GM19397 (cell line): Measurements from ENCODE around the gene SIPA1L3.

ENCODE experiments used
- ATAC-seq: cut with Tn5 transposase; IDR thresholded peaks from one replicate; pipeline ENCODE4 v1.9.1; 2021; ENCODE audit warnings: mild to moderate bottlenecking, moderate library complexity; ENCODE audit not compliant: unreplicated experiment

Gene SIPA1L3

GRCh38 chr19:38093154-38093553 is 186.1 kb downstream of the SIPA1L3 start:
- ATAC-seq, result no peak

GRCh38 chr19:38093587-38093986 is 186.6 kb downstream of the SIPA1L3 start:
- no peak for ATAC-seq

GRCh38 chr19:38095411-38096308 is 188.7 kb downstream of the SIPA1L3 start:
- no peak for ATAC-seq

- no peak for ATAC-seq
Measured at GRCh38 chr19:38099966-38100365, 193.0 kb downstream of the SIPA1L3 start.

GRCh38 chr19:38100589-38100988 is 193.6 kb downstream of the SIPA1L3 start:
- no peak for ATAC-seq

- no peak for ATAC-seq
Measured at GRCh38 chr19:38101723-38102122, 194.7 kb downstream of the SIPA1L3 start.

GRCh38 chr19:38105574-38105973 is 198.6 kb downstream of the SIPA1L3 start:
- no peak for ATAC-seq

- no peak for ATAC-seq
Measured at GRCh38 chr19:38107129-38107528, 200.1 kb downstream of the SIPA1L3 start.

GRCh38 chr19:38111898-38112297 is 204.9 kb downstream of the SIPA1L3 start:
- ATAC-seq, result no peak

GRCh38 chr19:38114651-38115050 is 207.6 kb downstream of the SIPA1L3 start:
- no peak for ATAC-seq

GRCh38 chr19:38115271-38115802 is 208.3 kb downstream of the SIPA1L3 start:
- no peak for ATAC-seq

GRCh38 chr19:38118176-38118575 is 211.2 kb downstream of the SIPA1L3 start:
- ATAC-seq, result no peak

GRCh38 chr19:38120471-38121025 is 213.5 kb downstream of the SIPA1L3 start:
- no peak for ATAC-seq

GRCh38 chr19:38122402-38123093 is 215.5 kb downstream of the SIPA1L3 start:
- no peak for ATAC-seq

- no peak for ATAC-seq
Measured at GRCh38 chr19:38125238-38125637, 218.2 kb downstream of the SIPA1L3 start.

GRCh38 chr19:38130399-38130798 is 223.4 kb downstream of the SIPA1L3 start:
- no peak for ATAC-seq

GRCh38 chr19:38132781-38133180 is 225.8 kb downstream of the SIPA1L3 start:
- ATAC-seq, result no peak

GRCh38 chr19:38133319-38133718 is 226.3 kb downstream of the SIPA1L3 start:
- ATAC-seq, result no peak

- ATAC-seq, result no peak
Measured at GRCh38 chr19:38134540-38135149, 227.6 kb downstream of the SIPA1L3 start.

GRCh38 chr19:38135150-38135998 is 228.4 kb downstream of the SIPA1L3 start:
- ATAC-seq, result no peak
